T-helper 2 cell treated with Interferon-gamma antibody and Interleukin-4, amounts not matched to agents 100 ng/mL and 5 ng/mL, for 36 hours (primary cell): ENCODE data around the gene IRX3. TPM values are rescaled to one million over a fixed set of nuclear protein-coding genes. Genes with fewer than 3 reads are reported as not detected.

Source experiments
- intact Hi-C: fragments of 100-400 bp; cut with micrococcal nuclease; formaldehyde crosslinking; loops from one replicate; pipeline ENCODE4 v1.15.1; 2023
- total RNA-seq: library from RNA; stranded (reverse); gene quantifications from 2 replicates; pipeline ENCODE4 v1.2.3, GENCODE V29; 2022

Gene IRX3
- 0.66 and 1.0 TPM in 2 replicates for total RNA-seq

DNA sequence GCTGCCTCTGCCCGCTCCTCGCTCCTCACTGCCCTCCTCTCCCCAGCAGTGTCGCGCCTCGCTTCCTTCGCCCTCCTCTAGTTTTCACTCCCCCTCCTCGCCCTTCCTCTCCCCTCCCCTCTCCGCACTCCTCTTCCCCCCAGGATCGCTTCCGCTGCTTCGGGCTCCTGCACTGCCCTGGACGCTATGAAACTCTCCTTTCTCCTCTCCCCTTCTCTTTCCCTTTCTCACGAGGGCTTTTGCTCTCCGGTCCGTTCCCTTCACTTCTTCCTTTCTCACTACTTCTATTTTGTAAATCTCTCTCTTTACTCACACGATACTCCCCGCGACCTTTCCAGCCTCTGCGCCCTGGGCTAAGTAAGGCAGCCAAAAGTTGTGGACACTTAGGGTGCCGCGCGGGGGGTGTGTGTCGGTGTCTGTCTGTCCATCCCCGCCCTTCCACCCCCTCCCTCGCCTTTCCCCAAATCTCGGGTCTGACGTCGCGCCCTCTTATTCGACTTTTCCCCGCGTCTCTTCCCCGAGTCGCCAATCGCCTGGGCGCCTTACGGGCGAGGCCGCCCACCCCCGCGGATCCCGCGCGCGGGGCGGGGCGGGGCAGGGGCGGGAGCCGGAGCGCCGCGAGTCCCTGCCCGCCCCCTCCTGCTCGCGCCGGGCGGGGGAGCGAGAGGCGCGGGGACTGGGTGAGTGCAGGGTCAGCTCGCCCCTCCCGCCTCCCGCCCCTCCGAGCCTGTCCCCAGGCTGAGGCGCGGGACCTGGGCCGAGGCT, at the start of gene IRX3:
Gene IRX3 (minus strand): TSS at position 422 of the 765 bp plus-strand sequence. CDS start 737 bp downstream, outside the sequence.
- intact Hi-C loops: loop anchor here (2.0 to 10.0 kb wide), 3 partner anchors 394 to 1038 kb away; partner anchors contain the start of gene IRX6

DNA sequence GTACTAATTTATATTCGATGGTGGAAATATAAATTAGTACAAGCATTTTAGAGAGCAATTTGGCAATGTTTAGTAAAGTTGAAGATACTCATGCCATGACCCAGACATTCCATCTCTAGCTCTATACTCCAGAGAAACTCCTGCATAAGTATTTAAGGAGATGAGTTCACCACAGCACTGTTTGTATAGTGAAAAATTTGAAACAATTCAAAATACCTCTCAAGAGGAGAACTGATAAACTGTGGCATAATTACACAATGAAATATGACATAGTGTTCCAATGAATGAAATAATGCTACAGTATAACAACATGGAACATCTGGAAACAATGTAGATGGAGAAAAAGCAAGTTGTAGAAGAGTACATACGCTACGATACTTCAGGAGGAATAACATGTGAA, 48.6 kb upstream of the IRX3 start:
- intact Hi-C loops: no loop called here

DNA sequence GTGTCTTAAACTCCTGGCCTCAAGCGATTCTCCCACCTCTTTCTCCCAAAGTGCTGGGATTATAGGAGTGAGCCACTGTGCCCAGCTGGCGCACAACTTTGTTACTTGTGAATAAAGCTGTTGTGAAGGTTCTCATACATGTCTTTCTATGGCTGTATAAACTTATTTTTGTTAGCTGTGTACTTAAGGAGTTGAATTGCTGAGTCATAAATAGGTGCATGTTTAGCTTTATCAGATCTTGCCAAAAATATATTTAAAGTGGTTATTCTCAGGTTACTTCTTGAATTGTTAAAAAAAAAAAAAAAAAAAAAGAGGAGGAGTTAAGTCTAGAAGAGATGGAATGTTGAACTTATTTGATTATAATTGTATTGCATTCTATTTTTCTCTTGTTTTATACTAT, 47.6 kb upstream of the IRX3 start:
- intact Hi-C loops: no loop called here

DNA sequence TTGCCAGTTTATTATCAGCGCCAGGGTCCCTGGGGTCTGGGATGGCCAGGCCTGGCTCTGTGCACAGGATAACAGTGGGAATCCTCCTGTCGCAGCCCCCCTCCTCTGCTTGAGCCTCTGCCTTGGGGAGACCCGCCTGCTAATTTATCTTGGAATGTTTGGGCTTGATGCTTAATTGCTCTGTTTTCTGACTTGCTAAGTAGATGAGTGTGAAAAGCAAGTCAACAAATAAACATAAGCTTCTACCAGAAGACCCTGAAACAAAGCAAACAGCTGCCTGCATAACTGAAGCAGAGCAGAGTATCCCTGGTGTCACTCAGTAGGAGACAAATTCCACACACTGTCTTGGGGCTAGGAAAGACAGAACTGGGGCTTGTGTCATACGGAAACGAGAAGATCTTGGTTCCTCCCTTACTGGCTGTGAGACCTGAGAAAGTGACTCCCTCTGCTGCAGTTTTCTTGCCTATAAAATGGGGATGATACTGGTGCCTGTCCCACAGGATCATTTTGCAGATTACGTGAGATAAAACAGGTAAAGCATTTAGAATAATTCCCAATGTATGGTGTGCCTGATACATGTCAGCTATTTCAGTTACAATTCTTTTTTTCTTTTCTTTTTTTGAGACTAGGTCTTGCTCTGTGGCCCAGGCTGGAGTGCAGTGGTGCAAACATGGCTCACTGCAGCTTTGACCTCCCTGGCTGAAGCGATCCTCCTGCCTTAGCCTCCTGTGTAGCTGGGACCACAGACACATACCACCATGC, 44.8 kb upstream of the IRX3 start:
- intact Hi-C loops: no loop called here

DNA sequence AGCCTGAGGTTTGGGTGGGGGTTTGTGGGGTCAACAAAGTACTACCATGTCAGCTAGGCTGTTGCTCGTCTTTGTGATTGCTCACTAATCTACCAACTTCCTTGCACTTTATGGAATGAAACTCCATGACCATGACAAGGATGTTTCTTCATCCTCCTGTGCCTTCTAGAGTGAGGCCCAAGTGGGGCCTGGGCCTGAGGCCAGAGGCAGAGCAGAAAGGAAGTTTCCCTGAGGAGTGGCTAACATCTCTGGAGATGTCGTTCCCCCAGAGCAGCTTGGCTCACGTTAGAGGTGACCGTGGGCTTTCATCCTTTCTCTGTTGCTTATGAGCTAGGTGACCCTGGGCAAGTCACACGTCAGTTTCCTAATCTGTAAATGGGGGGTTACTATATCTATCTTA, 41.0 kb upstream of the IRX3 start:
- intact Hi-C loops: no loop called here

DNA sequence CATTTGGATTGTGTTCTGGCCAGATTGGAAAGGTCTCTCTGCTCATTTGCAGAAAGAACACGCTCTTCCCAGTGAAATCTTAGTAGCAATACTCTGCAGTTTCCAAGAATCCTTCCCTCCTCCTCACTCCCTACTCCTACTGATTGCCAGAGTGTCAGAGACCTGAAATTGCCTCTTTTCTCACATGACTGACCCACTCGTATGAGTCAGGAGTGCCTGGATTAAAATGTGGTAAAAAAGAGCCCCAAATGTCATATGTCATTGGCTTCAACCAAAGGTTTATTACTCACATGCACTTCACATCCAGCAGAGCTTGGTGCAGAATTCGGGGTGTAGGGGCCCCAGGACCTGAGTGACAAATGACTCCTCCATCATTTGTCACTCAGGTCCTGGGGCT, 39.7 kb upstream of the IRX3 start:
- intact Hi-C loops: no loop called here

DNA sequence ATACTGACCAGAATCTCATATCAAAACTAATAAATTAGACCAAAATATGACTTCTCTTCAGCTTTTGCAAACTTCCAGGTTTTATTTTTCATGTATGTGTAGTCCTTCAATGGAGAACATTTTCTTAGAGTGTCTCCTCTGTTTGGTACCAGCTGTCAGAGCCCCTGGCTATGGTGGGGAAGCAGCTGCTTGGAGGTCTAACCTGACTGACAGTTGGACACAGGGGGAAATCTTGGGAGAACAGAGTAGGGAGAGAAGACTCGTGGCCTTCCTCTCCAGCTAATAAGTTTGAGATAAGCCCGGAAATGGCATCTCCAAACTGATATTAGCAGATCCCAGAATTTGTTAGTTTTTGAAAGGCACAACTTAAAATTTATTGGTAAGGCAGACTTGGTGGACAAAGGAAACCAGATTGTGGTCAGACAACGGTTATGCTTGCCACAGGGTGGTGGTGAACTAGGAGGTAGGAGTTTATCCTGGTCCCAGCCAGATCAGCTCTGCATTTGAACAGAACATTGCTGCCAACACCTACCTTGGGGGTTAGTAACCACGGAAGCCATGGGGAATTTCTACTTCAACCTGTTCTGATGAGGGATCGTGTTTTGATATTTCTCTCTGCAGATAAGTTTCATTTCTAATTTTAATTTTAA, 39.2 kb upstream of the IRX3 start:
- intact Hi-C loops: no loop called here

DNA sequence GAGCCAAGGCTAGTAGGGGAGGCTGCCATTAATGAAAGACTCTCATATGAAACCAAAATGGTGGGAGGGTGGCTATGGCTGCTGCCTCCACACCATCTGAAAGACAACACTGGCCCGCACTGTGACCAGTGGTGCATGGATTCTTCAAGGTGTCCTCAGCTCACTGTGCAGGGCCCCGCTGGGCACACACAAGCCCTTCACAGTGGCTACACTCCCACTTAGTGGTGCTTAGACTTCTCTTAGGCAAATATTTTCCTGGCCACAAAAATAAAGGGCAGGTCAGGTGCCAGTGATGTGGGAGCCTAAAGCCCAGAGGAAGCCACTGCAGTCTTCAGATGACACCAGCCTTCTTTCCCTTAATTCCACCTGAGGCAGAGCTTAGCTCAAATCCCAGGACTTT, 38.1 kb upstream of the IRX3 start:
- intact Hi-C loops: no loop called here

DNA sequence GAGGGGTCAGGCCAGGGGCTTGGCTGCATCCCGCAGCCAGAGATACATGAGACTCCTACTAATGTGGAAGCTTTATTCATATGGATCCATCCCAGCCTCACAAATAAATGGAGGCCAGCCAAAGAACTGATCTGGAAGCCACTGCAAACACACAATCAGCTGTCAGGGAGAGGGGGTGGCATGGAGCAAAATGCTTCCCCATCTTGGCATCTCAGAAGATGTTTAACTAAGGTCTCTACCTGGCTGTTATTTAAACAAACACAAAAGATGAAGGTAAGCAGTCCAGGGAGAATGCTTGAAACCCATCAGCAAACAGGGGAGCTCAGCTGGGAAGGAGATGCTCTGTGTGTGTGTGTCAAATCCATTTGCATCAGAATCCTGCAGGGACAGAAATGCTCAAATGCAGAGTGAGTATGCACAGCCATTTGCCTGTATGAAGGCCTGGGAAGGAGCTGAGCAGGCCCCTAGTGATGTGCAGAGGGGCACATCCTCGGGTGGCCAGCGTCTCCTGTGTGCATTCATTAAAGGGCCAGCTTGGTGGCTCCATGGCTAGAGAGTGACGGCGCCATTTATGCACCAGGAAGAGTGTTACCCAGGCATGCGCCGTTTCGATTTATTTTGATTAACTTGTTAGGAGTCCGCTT, 34.2 kb upstream of the IRX3 start:
- intact Hi-C loops: no loop called here

DNA sequence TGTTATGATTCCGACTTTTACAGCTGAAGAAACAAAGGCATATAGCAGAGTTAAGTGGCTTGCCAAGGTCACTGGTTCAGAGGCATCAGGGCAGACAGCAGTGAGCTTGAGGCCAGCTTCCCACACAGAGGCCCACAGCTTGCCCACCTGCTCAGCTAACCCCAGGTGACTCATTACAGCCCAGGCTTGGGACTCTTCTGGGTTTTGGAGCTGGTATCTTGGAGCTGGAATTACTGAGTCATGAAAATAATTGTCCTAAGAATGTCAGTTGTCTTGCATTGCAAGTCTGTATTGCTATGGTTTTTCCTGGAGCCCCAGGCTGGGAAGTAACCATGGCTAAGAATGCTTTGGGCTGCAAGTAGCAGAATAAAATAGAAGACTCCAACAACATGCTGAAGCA, 32.4 kb upstream of the IRX3 start:
- intact Hi-C loops: no loop called here

DNA sequence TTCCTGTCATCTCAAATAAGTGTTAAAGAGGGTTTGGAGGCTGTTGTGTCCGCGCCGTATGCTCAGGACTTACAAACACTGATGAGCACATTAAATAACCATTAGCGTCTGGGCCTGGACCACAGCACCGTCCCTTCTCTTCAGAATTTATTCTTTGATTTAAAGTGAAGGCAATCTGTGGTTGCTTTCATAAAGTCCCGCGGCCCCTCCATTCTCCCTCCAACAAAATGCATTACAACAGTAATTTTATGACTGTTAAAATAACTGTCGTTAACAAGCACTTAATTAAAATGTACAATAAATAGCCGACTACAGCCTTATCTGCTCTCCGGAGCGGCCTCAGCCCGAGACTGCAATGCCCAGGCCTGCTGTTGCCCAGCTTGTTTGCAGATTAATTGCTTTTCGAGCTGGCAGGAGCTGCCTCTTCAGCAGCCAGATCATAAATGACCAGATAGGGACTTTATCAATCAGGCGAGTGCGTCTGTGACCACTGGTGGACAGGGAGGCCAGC, 30.6 kb upstream of the IRX3 start:
- intact Hi-C loops: no loop called here

DNA sequence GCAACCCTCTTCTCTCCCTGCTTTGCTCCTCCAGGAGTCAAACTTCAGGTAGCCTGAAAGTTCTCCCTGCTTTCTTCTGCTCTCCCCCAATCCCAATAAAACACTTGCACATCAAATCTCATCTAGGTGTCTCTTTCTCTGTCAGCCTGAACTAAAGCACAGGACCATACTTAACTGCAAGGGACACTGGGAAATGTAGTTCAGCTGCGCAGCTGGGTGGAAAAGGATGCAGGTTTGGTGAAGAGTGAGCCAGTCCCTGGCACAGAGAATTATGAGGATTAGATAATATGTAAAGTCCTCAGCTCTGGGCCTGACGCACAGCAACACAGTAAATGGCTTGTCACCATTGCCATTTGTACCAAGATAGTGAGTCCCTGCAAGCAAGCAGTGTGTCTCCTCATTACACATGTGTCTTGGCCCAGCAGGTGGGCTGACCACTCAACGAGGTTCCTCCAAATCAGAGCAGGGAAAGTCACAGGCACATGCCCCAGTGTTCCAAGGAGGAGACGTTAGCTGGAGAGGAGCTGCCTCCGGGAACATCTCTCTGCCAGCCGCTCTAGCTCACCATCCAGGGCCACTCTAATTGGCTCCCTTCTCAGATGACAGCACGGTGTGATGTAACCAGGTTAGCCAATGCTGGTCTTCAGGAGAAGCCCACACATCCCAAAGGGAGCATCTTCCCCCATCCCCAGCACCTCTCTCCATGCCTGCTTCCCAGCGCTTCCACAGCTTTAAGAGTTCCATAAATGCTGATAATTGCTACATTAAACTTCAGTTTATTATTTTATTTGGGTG, 29.7 kb upstream of the IRX3 start:
- intact Hi-C loops: no loop called here

DNA sequence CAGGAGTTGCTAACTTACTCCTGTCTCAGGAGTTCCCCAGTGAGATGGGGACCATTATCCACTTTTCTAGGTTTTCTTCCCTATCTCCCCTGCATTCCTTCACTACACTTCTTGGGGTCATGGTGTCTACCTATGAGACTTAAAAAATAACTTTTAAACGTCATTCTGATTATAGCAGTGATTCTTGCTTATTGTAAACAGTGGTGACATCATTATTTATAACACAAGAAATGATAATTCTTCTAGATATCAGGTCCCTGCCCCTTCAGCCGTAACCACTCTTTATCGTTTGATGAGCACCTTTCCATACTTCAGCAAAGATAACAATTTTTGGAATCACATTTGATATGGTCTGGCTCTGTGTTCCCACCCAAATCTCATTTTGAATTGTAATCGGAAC, 27.2 kb upstream of the IRX3 start:
- intact Hi-C loops: no loop called here

DNA sequence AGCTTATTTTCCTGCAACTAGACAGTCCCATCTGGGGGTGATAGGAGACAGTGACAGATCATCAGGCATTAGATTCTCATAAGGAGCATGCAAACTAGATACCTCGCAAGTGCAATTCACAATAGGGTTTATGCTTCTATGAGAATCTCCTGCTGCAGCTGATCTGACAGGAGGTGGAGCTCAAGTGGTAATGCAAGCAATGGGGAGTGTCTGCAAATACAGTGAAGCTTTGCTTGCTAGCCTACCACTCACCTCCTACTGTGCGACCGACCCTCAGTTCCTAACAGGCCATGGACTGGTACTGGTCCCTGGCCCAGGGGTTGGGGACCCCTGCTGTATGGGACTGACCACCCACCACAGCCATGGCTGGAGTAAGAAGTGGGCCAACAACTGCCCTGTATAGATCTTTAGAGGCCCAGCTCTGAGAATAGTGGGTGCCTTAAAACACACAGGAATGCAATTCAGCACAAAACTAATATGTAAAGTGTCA, 26.0 kb upstream of the IRX3 start:
- intact Hi-C loops: no loop called here

DNA sequence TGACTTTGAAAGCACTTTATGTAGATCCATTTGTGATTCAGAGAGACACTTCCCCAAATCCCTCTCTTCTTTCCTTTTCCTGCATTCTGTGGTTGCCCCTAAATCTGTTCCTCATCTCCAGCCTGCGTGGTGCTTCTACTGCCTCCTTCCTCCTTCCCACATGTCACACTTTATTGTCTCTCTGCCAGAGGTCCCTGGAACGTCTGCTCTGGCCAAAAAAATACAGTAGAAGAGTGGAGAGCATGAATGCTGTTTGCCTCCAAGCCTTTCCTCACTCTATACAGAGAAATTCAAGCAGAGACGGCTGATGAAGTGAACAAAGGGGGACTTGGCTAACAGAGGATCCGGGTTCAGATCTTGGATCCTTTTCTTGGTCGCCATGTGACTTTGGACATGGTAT, 22.8 kb upstream of the IRX3 start:
- intact Hi-C loops: no loop called here

DNA sequence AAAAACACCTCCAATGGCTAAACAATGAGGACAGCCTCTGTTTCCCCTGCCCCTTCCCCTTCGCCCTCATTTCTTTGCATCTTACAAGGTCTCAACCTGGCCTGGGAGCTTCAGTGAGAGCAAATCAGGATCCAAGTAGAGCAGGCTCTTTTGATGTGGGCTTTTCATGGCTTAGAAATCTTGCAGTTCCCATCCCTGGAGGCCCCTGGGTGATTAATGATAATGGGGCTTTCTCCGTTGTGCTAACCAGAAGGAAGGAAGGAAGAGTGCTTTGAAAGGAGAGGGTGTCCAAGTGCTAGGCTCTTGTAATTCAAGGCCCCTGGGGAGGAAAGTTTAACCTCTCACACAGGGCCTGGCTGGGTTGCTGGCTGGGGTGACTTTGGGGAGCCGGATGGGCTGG, 18.5 kb upstream of the IRX3 start:
- intact Hi-C loops: no loop called here

DNA sequence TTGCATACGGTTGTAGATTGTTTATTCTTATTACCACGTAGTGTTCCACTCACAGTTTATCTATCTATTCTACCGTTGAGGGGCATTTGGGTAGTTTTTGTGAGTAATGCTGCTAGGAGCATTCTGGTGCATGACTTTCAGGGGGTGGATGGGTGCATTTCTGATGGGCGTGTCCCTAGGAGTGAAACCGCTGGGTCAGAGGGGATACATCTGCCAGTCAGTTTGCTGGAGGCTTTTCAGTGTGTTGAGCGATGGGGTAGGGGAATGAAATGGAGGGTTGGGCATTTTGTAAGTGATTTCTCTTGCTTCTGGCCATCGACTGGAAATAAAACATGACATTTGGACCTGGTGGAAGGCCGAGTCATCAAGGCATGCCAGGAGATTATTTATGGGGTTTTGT, 17.0 kb upstream of the IRX3 start:
- intact Hi-C loops: no loop called here

DNA sequence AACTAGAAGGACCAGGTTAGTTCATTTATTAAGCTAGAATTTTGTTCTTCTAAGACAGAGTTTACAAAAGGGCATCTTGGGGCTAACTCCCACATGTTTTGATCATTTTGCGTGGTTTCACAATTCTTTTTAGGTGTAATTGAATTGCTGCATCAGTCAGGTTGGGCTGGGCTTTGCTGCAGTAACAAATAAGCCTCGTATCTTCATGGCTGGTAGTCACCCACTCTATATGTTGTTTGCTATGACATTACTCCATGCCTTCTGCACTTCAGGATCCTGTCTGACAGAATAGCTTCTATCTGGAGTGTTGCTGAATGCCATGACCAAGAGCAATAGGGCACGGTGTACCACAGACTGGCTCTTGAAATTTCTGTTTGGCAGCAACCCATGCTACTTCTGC, 10.6 kb upstream of the IRX3 start:
- intact Hi-C loops: no loop called here

DNA sequence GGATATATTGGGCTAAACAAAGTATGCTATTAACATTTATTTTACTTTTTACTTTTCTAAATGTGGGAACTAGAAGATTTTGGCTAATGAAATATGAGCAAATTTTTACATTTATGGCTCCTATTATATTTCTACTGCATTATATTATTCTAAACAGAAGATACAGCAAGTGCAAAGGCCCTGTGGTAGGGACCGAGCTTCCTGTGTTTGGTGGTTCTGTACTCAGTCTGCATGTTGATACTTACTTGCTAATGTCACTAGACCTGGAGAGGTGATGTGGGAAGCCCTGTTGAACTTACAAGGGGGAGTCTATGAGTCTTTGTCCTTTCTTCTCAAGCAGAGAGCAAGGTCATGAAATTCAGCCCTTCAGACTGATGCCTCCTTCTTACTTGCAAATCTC, 10.0 kb upstream of the IRX3 start:
- intact Hi-C loops: no loop called here

DNA sequence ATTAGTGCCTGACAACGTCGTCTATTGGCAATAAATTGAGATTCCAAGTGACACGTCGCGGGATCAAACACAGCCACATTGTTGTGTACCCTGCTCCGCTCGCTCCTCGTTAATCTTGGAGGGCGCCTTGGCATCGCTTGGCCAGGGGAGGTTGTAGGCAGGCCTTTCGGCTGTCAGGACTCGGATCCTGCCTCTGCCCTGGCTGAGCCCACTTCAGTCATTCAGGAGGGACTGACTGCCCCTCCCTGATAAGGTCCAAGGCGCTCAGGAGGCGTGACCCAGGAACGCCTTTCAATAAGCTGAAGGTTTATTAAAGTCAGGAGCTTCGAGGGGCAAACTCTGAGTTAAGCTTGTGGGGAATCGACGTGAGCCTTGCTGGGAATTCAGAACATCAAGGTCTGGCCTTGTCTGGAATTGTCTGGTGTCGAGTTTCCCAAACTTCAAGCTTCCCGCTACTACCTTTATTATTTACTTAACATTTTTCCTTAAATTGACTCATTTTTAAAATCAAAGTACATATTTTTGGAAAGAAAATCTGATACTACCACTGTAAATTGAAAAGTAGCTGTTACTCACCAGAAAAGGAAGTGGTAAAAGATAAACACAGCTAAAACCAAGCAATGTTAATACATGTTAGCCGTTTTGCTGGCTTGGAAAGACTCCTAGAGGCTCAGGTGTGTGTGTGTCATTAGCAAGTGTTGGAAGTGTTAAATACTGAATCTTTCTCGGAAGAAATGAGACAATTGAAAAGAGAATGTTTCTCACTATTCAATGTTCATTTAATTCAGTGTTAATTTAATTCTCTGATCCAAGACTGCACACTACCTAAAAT, 5.3 kb upstream of the IRX3 start:
- intact Hi-C loops: no loop called here
